ENCODE data around the gene MTMR12. TPM values are rescaled to one million over a fixed set of nuclear protein-coding genes. Genes with fewer than 3 reads are reported as not detected.

Gene MTMR12
- total and polyA plus RNA-seq, 4 experiments from 2014 or later = 11.6 to 26.4 (median 22.2) TPM

GRCh38 chr5:32245742-32246141, 67.0 kb downstream of the MTMR12 start:
- no peaks in the 10 kb centered on the region for H3K27me3 ChIP-seq (ENCODE audit: insufficient read depth, low read length)
- ChIA-PET POLR2A (ENCODE audit: partially characterized antibody) (no interaction called here), CTCF (ENCODE audit: partially characterized antibody) (interaction anchor here (0.7 kb wide), 1 partner anchor 1128 kb away, joined by 3 read pairs; no protein-coding TSS in a partner anchor)
- H3K36me3 Mint-ChIP-seq = peaks cover 73 to 90% of the 10 kb centered on the region in 2 donors
- no peak for DNase-seq
- no peaks in the 10 kb centered on the region for H3K9me3 ChIP-seq (ENCODE audit: control insufficient read depth in 1 of 2, low read length in 2 of 2)
- peaks cover 0 to 3% (median 0%) of the 10 kb centered on the region in 8 donors for H3K9me3 Mint-ChIP-seq
- H3K27ac ChIP-seq (ENCODE audit: low read depth, low read length) = no peak overlapping the region
- no peak overlapping the region for H3K4me3 ChIP-seq (ENCODE audit: low read length in 2 of 2)
- H3K4me3 Mint-ChIP-seq = no peak overlapping the region
- intact Hi-C loops (cut with micrococcal nuclease) = no loop called here
- no peaks in the 10 kb centered on the region for H3K4me1 Mint-ChIP-seq
- H3K27me3 Mint-ChIP-seq = no peaks in the 10 kb centered on the region
- H3K4me1 ChIP-seq (ENCODE audit: insufficient read depth, low read length) = no peaks in the 10 kb centered on the region
- no peak overlapping the region for H3K27ac Mint-ChIP-seq
- H3K36me3 ChIP-seq (ENCODE audit: insufficient read depth, low read length) = peaks cover 46% of the 10 kb centered on the region

- Histone ChIP-seq H3K27ac (ENCODE audit: low read depth, low read length) (no peak overlapping the region), H3K4me3 (ENCODE audit: low read length in 2 of 2) (no peak overlapping the region), H3K36me3 (ENCODE audit: insufficient read depth, low read length) (peaks cover 43% of the 10 kb centered on the region), H3K27me3 (ENCODE audit: insufficient read depth, low read length) (no peaks in the 10 kb centered on the region), H3K4me1 (ENCODE audit: insufficient read depth, low read length) (no peaks in the 10 kb centered on the region), H3K9me3 (ENCODE audit: control insufficient read depth in 1 of 2, low read length in 2 of 2) (no peaks in the 10 kb centered on the region)
- H3K9me3 Mint-ChIP-seq = peaks cover 0 to 3% (median 0%) of the 10 kb centered on the region in 8 donors
- no peak for DNase-seq
- POLR2A ChIA-PET (ENCODE audit: partially characterized antibody) = no interaction called here
- no peaks in the 10 kb centered on the region for H3K4me1 Mint-ChIP-seq
- peaks cover 72 to 87% of the 10 kb centered on the region in 2 donors for H3K36me3 Mint-ChIP-seq
- no peaks in the 10 kb centered on the region for H3K27me3 Mint-ChIP-seq
- no peak overlapping the region for H3K4me3 Mint-ChIP-seq
- intact Hi-C loops (cut with micrococcal nuclease) = no loop called here
- peak overlapping the region in 1 of 7 donors; percentile 22 for H3K27ac Mint-ChIP-seq
- CTCF ChIA-PET (ENCODE audit: partially characterized antibody) = interaction anchor here (4.1 kb wide), 1 partner anchor 11 kb away, joined by 25 read pairs; no protein-coding TSS in a partner anchor
These were observed 68.7 kb downstream of the MTMR12 start for GRCh38 chr5:32244017-32244416.

GRCh38 chr5:32241034-32241783, 71.5 kb downstream of the MTMR12 start:
- H3K36me3 ChIP-seq (ENCODE audit: insufficient read depth, low read length) = peaks cover 44% of the 10 kb centered on the region

GRCh38 chr5:32239385-32239784, 73.4 kb downstream of the MTMR12 start:
- no peak overlapping the region for H3K27ac ChIP-seq (ENCODE audit: low read depth, low read length)
- no peaks in the 10 kb centered on the region for H3K9me3 ChIP-seq (ENCODE audit: control insufficient read depth in 1 of 2, low read length in 2 of 2)
- ChIA-PET CTCF (ENCODE audit: partially characterized antibody) (no interaction called here), POLR2A (ENCODE audit: partially characterized antibody) (no interaction called here)
- no peaks in the 10 kb centered on the region for H3K27me3 Mint-ChIP-seq
- no peak overlapping the region for H3K4me3 ChIP-seq (ENCODE audit: low read length in 2 of 2)
- no peaks in the 10 kb centered on the region for H3K9me3 Mint-ChIP-seq
- DNase-seq = no peak
- no peaks in the 10 kb centered on the region for H3K4me1 Mint-ChIP-seq
- H3K27ac Mint-ChIP-seq = no peak overlapping the region
- H3K27me3 ChIP-seq (ENCODE audit: insufficient read depth, low read length) = no peaks in the 10 kb centered on the region
- peaks cover 59 to 79% of the 10 kb centered on the region in 2 donors for H3K36me3 Mint-ChIP-seq
- no peak overlapping the region for H3K4me3 Mint-ChIP-seq
- peaks cover 59% of the 10 kb centered on the region for H3K36me3 ChIP-seq (ENCODE audit: insufficient read depth, low read length)
- intact Hi-C loops (cut with micrococcal nuclease) = no loop called here
- no peaks in the 10 kb centered on the region for H3K4me1 ChIP-seq (ENCODE audit: insufficient read depth, low read length)

More at GRCh38 chr5:32241034-32241783, 71.5 kb downstream of the MTMR12 start:
- Histone ChIP-seq H3K4me1 (ENCODE audit: insufficient read depth, low read length) (no peaks in the 10 kb centered on the region), H3K4me3 (ENCODE audit: low read length in 2 of 2) (no peak overlapping the region), H3K9me3 (ENCODE audit: control insufficient read depth in 1 of 2, low read length in 2 of 2) (no peaks in the 10 kb centered on the region), H3K27ac (ENCODE audit: low read depth, low read length) (no peak overlapping the region), H3K27me3 (ENCODE audit: insufficient read depth, low read length) (no peaks in the 10 kb centered on the region)
- DNase-seq = no peak
- Mint-ChIP-seq H3K27me3 (no peaks in the 10 kb centered on the region), H3K4me1 (no peaks in the 10 kb centered on the region), H3K4me3 (no peak overlapping the region), H3K27ac (peak overlapping the region in 3 of 7 donors; percentile 14 to 49 (median 14)), H3K9me3 (no peaks in the 10 kb centered on the region), H3K36me3 (peaks cover 54 to 73% of the 10 kb centered on the region in 2 donors)
- ChIA-PET CTCF (ENCODE audit: partially characterized antibody) (interaction anchor here (1.2 to 4.1 kb wide), 2 partner anchors 9 to 88 kb away, joined by 4 to 25 read pairs; no protein-coding TSS in a partner anchor), POLR2A (ENCODE audit: partially characterized antibody) (no interaction called here)
- intact Hi-C loops (cut with micrococcal nuclease) = no loop called here

GRCh38 chr5:32233696-32234447, 78.9 kb downstream of the MTMR12 start:
- no peak for DNase-seq
- H3K27ac ChIP-seq (ENCODE audit: low read depth, low read length) = no peak overlapping the region
- peaks cover 44% of the 10 kb centered on the region for H3K36me3 ChIP-seq (ENCODE audit: insufficient read depth, low read length)
- no peak overlapping the region for H3K4me3 ChIP-seq (ENCODE audit: low read length in 2 of 2)
- intact Hi-C loops (cut with micrococcal nuclease) = loop anchor here (5.0 kb wide), 2 partner anchors 62 to 78 kb away; partner anchors contain the start of genes GOLPH3 and MTMR12
- no peaks in the 10 kb centered on the region for H3K27me3 Mint-ChIP-seq
- H3K9me3 ChIP-seq (ENCODE audit: control insufficient read depth in 1 of 2, low read length in 2 of 2) = no peaks in the 10 kb centered on the region
- H3K4me3 Mint-ChIP-seq = no peak overlapping the region
- H3K27me3 ChIP-seq (ENCODE audit: insufficient read depth, low read length) = no peaks in the 10 kb centered on the region
- peaks cover 49 to 68% of the 10 kb centered on the region in 2 donors for H3K36me3 Mint-ChIP-seq
- ChIA-PET CTCF (ENCODE audit: partially characterized antibody) (interaction anchor here (1.0 to 8.0 kb wide), 10 partner anchors 9 to 356 kb away, joined by 3 to 250 read pairs (median 12); no protein-coding TSS in a partner anchor), POLR2A (ENCODE audit: partially characterized antibody) (no interaction called here)
- H3K4me1 Mint-ChIP-seq = peaks cover 0 to 7% (median 4%) of the 10 kb centered on the region in 4 donors
- no peaks in the 10 kb centered on the region for H3K4me1 ChIP-seq (ENCODE audit: insufficient read depth, low read length)
- no peaks in the 10 kb centered on the region for H3K9me3 Mint-ChIP-seq
- H3K27ac Mint-ChIP-seq = no peak overlapping the region

GRCh38 chr5:32233220-32233695, 79.5 kb downstream of the MTMR12 start:
- H3K27me3 ChIP-seq (ENCODE audit: insufficient read depth, low read length) = no peaks in the 10 kb centered on the region
- Mint-ChIP-seq H3K4me1 (peaks cover 0 to 7% (median 4%) of the 10 kb centered on the region in 4 donors), H3K27ac (peak overlapping the region in 2 of 7 donors; percentile 48 to 81), H3K36me3 (peaks cover 50 to 69% of the 10 kb centered on the region in 2 donors), H3K9me3 (no peaks in the 10 kb centered on the region), H3K4me3 (no peak overlapping the region), H3K27me3 (no peaks in the 10 kb centered on the region)
- no peak overlapping the region for H3K27ac ChIP-seq (ENCODE audit: low read depth, low read length)
- H3K4me1 ChIP-seq (ENCODE audit: insufficient read depth, low read length) = no peaks in the 10 kb centered on the region
- ChIA-PET CTCF (ENCODE audit: partially characterized antibody) (interaction anchor here (0.6 to 8.0 kb wide), 26 partner anchors 10 to 383 kb away, joined by 3 to 250 read pairs (median 6); partner anchors contain the start of gene SUB1), POLR2A (ENCODE audit: partially characterized antibody) (interaction anchor here (0.7 to 1.3 kb wide), 2 partner anchors 96 to 308 kb away, joined by 3 to 4 read pairs; no protein-coding TSS in a partner anchor)
- no peak overlapping the region for H3K4me3 ChIP-seq (ENCODE audit: low read length in 2 of 2)
- DNase-seq = no peak
- peaks cover 41% of the 10 kb centered on the region for H3K36me3 ChIP-seq (ENCODE audit: insufficient read depth, low read length)
- intact Hi-C loops (cut with micrococcal nuclease) = loop anchor here (5.0 kb wide), 2 partner anchors 61 to 79 kb away; partner anchors contain the start of genes GOLPH3 and MTMR12
- H3K9me3 ChIP-seq (ENCODE audit: control insufficient read depth in 1 of 2, low read length in 2 of 2) = no peaks in the 10 kb centered on the region

Data from CD4-positive, alpha-beta memory T cell (primary cell).